ENCODE data around the gene BICRAL. TPM values are rescaled to one million over a fixed set of nuclear protein-coding genes. Genes with fewer than 3 reads are reported as not detected.
"Not testable (repeated sequence)": the region's sequence is repeated elsewhere in the genome, so short reads cannot be mapped to it uniquely, and the experiment has no call there.

The BICRAL gene
- total and polyA plus RNA-seq, 2 donors (not counting 3 experiments of a cell fraction or from before 2014, with no cell fraction given), result 5.6 to 6.8 TPM

GRCh38 chr6:42880871-42881270, 99.0 kb downstream of the BICRAL start:
- FAIRE-seq; H4K20me1 ChIP-seq (replicated peaks; ENCODE audit: control insufficient read depth, extremely low read depth, insufficient read depth, low read length); H3K27ac ChIP-seq (ENCODE audit: insufficient read depth, low read depth, low read length); BruUV-seq (replicated peaks); H3K4me1 ChIP-seq (ENCODE audit: control insufficient read depth, extremely low read depth, insufficient read depth, low read length); dilution Hi-C loops (cut with MboI; ENCODE audit: extremely low pct_ligation_motif_present, low sequenced_read_pairs); H3K27me3 ChIP-seq (ENCODE audit: control insufficient read depth in 2 of 2, insufficient read depth in 2 of 2, low read length in 2 of 2); H3K9me3 ChIP-seq (replicated peaks; ENCODE audit: control insufficient read depth, insufficient read depth, low read length); DNase-seq (ENCODE audit: low read depth, low spot score); intact Hi-C loops (cut with micrococcal nuclease); H2AFZ ChIP-seq (ENCODE audit: low read depth, low read length); H3K9me1 ChIP-seq (replicated peaks; ENCODE audit: control insufficient read depth, extremely low read depth, insufficient read depth, low read length): not testable (repeated sequence)
- peaks cover 36% of the 10 kb centered on the region for H3K79me2 ChIP-seq (ENCODE audit: control insufficient read depth, insufficient read depth, low read length)
- ChIA-PET CTCF (interaction anchor here (0.9 kb wide), 1 partner anchor 219 kb away, joined by 5 read pairs; no protein-coding TSS in a partner anchor), POLR2A (interaction anchor here (1.8 kb wide), 1 partner anchor 10 kb away, joined by 5 read pairs; a partner anchor contains a TSS)
- H3K4me3 ChIP-seq (replicated peaks in 1 of 3; ENCODE audit: insufficient read depth in 1 of 3, low read depth in 1 of 3, low read length in 3 of 3), result peak overlapping the region; percentile 77 to 91 (median 86)
- H3K36me3 ChIP-seq (ENCODE audit: control insufficient read depth in 2 of 2, extremely low read depth in 1 of 2, insufficient read depth in 2 of 2, low read length in 2 of 2), result peaks cover 20 to 26% of the 10 kb centered on the region in 2 experiments
- peak overlapping the region; percentile 76 for H3K4me2 ChIP-seq (ENCODE audit: insufficient read depth, low read length)
- H3K9ac ChIP-seq (replicated peaks; ENCODE audit: extremely low read depth, insufficient read depth, low read length), result peak overlapping the region; percentile 94

- no peaks in the 10 kb centered on the region for H4K20me1 ChIP-seq (replicated peaks; ENCODE audit: control insufficient read depth, extremely low read depth, insufficient read depth, low read length)
- H3K9ac ChIP-seq (replicated peaks; ENCODE audit: extremely low read depth, insufficient read depth, low read length), result no peak overlapping the region
- H3K4me3 ChIP-seq (replicated peaks in 1 of 3; ENCODE audit: insufficient read depth in 1 of 3, low read depth in 1 of 3, low read length in 3 of 3), result no peak overlapping the region
- H3K79me2 ChIP-seq (ENCODE audit: control insufficient read depth, insufficient read depth, low read length), result peaks cover 27% of the 10 kb centered on the region
- no peak overlapping the region for H3K27ac ChIP-seq (ENCODE audit: insufficient read depth, low read depth, low read length)
- intact Hi-C loops (cut with micrococcal nuclease), result no loop called here
- no peak for TF ChIP-seq EZH2 (IDR thresholded peaks at IDR 0.05; ENCODE audit: borderline replicate concordance, low read depth, low read length, severe bottlenecking)
- no peak for TF ChIP-seq MYC (IDR thresholded peaks at IDR 0.05; ENCODE audit: low read depth, low read length)
- no peak for TF ChIP-seq GATA2 (IDR thresholded peaks at IDR 0.05; ENCODE audit: insufficient read depth, insufficient read length, low read depth, low read length)
- TF ChIP-seq FOS (IDR thresholded peaks at IDR 0.05; ENCODE audit: borderline replicate concordance, insufficient read depth, low read length), result no peak
- no peak for TF ChIP-seq MAX (IDR thresholded peaks at IDR 0.05; ENCODE audit: insufficient read depth, insufficient read length)
- no peak for TF ChIP-seq POLR2AphosphoS5 (IDR thresholded peaks at IDR 0.05; ENCODE audit: insufficient read depth, low read depth, low read length)
- TF ChIP-seq POLR2A (IDR thresholded peaks at IDR 0.05; ENCODE audit: low read depth, low read length), result no peak
- TF ChIP-seq CTCF (IDR thresholded peaks at IDR 0.05; ENCODE audit: extremely low read depth in 1 of 2, insufficient read depth in 1 of 2, low read depth in 1 of 2, low read length in 2 of 2), result no peak
- TF ChIP-seq JUN (IDR thresholded peaks at IDR 0.05; ENCODE audit: borderline replicate concordance, insufficient read depth, insufficient read length, low read depth), result no peak
- ChIA-PET CTCF (no interaction called here), POLR2A (no interaction called here)
- no peak overlapping the region for H3K4me2 ChIP-seq (ENCODE audit: insufficient read depth, low read length)
- peaks cover 7% of the 10 kb centered on the region for H3K4me1 ChIP-seq (ENCODE audit: control insufficient read depth, extremely low read depth, insufficient read depth, low read length)
- no TSS peak for BruUV-seq (replicated peaks)
- H3K36me3 ChIP-seq (ENCODE audit: control insufficient read depth in 2 of 2, extremely low read depth in 1 of 2, insufficient read depth in 2 of 2, low read length in 2 of 2), result peaks cover 22 to 28% of the 10 kb centered on the region in 2 experiments
- H3K27me3 ChIP-seq (ENCODE audit: control insufficient read depth in 2 of 2, insufficient read depth in 2 of 2, low read length in 2 of 2), result no peaks in the 10 kb centered on the region
- no peaks in the 10 kb centered on the region for H3K9me3 ChIP-seq (replicated peaks; ENCODE audit: control insufficient read depth, insufficient read depth, low read length)
- no peak overlapping the region for H2AFZ ChIP-seq (ENCODE audit: low read depth, low read length)
- dilution Hi-C loops (cut with MboI; ENCODE audit: extremely low pct_ligation_motif_present, low sequenced_read_pairs), result no loop called here
- H3K9me1 ChIP-seq (replicated peaks; ENCODE audit: control insufficient read depth, extremely low read depth, insufficient read depth, low read length), result no peaks in the 10 kb centered on the region
- DNase-seq (ENCODE audit: low read depth, low spot score) (no peak), FAIRE-seq (no peak)
Observed at GRCh38 chr6:42885702-42886101, 103.8 kb downstream of the BICRAL start.

- H3K36me3 ChIP-seq (ENCODE audit: control insufficient read depth in 2 of 2, extremely low read depth in 1 of 2, insufficient read depth in 2 of 2, low read length in 2 of 2), result peaks cover 20 to 24% of the 10 kb centered on the region in 2 experiments
- H3K9me3 ChIP-seq (replicated peaks; ENCODE audit: control insufficient read depth, insufficient read depth, low read length); CTCF ChIA-PET; H2AFZ ChIP-seq (ENCODE audit: low read depth, low read length); H3K9me1 ChIP-seq (replicated peaks; ENCODE audit: control insufficient read depth, extremely low read depth, insufficient read depth, low read length); POLR2A ChIA-PET; DNase-seq (ENCODE audit: low read depth, low spot score); H3K4me3 ChIP-seq (replicated peaks in 1 of 3; ENCODE audit: insufficient read depth in 1 of 3, low read depth in 1 of 3, low read length in 3 of 3); dilution Hi-C loops (cut with MboI; ENCODE audit: extremely low pct_ligation_motif_present, low sequenced_read_pairs); H3K4me2 ChIP-seq (ENCODE audit: insufficient read depth, low read length); FAIRE-seq; H3K27me3 ChIP-seq (ENCODE audit: control insufficient read depth in 2 of 2, insufficient read depth in 2 of 2, low read length in 2 of 2); H3K9ac ChIP-seq (replicated peaks; ENCODE audit: extremely low read depth, insufficient read depth, low read length); H4K20me1 ChIP-seq (replicated peaks; ENCODE audit: control insufficient read depth, extremely low read depth, insufficient read depth, low read length); intact Hi-C loops (cut with micrococcal nuclease); BruUV-seq (replicated peaks); H3K27ac ChIP-seq (ENCODE audit: insufficient read depth, low read depth, low read length); H3K4me1 ChIP-seq (ENCODE audit: control insufficient read depth, extremely low read depth, insufficient read depth, low read length): not testable (repeated sequence)
- peaks cover 11% of the 10 kb centered on the region for H3K79me2 ChIP-seq (ENCODE audit: control insufficient read depth, insufficient read depth, low read length)
Observed at GRCh38 chr6:42888201-42888600, 106.3 kb downstream of the BICRAL start.

All from endothelial cell of umbilical vein (primary cell).